SH-SY5Y (cell line): ENCODE data around the gene KIAA1958.

Source experiments
- GATA2 ChIP-seq: IDR thresholded peaks from 2 replicates; pipeline ENCODE4 v1.6.1; 2011; ENCODE audit warnings: mild to moderate bottlenecking, low read depth, low read length
- GATA3 ChIP-seq: IDR thresholded peaks from 2 replicates; pipeline ENCODE4 v1.6.1; 2011; ENCODE audit warnings: low read depth, mild to moderate bottlenecking, low read length, moderate library complexity

- TF ChIP-seq GATA3 (no peak), GATA2 (no peak)
These were observed 75.8 kb downstream of the KIAA1958 start for GRCh38 chr9:112562235-112562958.
